H1 (cell line): ENCODE measurements around the gene MICALL2. TPM values are rescaled to one million over a fixed set of nuclear protein-coding genes. Genes with fewer than 3 reads are reported as not detected.

Experiments used
- CHD1 ChIP-seq: IDR thresholded peaks from 2 replicates; pipeline ENCODE4 v1.6.1; 2012; ENCODE audit warnings: low read depth, low read length, improper control_type of control experiment
- EP300 ChIP-seq, 2 experiments: IDR thresholded peaks; 1 replicate in 1 of 2; 2 replicates in 1 of 2; pipeline ENCODE4 v1.6.1; 2011 to 2012; ENCODE audit warnings: low read depth in 2 of 2, low read length in 2 of 2, mild to moderate bottlenecking in 2 of 2, borderline replicate concordance in 1 of 2, inconsistent platforms in 1 of 2, moderate library complexity in 1 of 2
- EZH2 ChIP-seq: fragments of 200-600 bp; sonication (generic); IDR thresholded peaks from 2 replicates; pipeline ENCODE4 v1.7.1; 2012; ENCODE audit warnings: low read depth, mild to moderate bottlenecking, moderate library complexity, low read length, inconsistent platforms; ENCODE audit not compliant: severe bottlenecking
- JUN ChIP-seq: IDR thresholded peaks from 2 replicates; pipeline ENCODE4 v1.6.1; 2011; ENCODE audit warnings: low read depth, mild to moderate bottlenecking, improper control_type of control experiment, low read length
- SAP30 ChIP-seq: fragments of 300-600 bp; sonication (generic); IDR thresholded peaks from 2 replicates; pipeline ENCODE4 v1.7.1; 2012; ENCODE audit warnings: low read length, moderate library complexity, mild to moderate bottlenecking, inconsistent platforms; ENCODE audit not compliant: insufficient read depth, insufficient replicate concordance
- polyA plus RNA-seq, 7 experiments: library from polyadenylated mRNA; depleted of rRNA in 3 of 7; stranded (reverse) in 5 of 7; unstranded in 2 of 7; fragments of >200 nt in 5 of 7; fragments of 200-250 nt in 2 of 7; gene quantifications; 1 replicate in 5 of 7; 2 replicates in 1 of 7; 4 replicates in 1 of 7; pipeline versions ENCODE4 v1.2.1 to v1.2.3, GENCODE V29; 2011 to 2013; ENCODE audit warnings: missing spikeins in 2 of 7, mixed read lengths in 2 of 7
- total RNA-seq: library from RNA; stranded (reverse); fragmentation: NEBNext Ultra II Directional; extraction: Animal tissue kit (Norgen Biotek cat#: 25700); gene quantifications from 2 replicates; pipeline ENCODE4 v1.2.1, GENCODE V29; 2021
- TF ChIP-seq, protein P1 (sequence below), 3 experiments: IDR thresholded peaks; 1 replicate in 2 of 3; 2 replicates in 1 of 3; pipeline versions ENCODE4 v1.5.1 to v1.6.1; 2011; ENCODE audit warnings: low read length in 3 of 3, mild to moderate bottlenecking in 3 of 3, inconsistent platforms in 2 of 3, low read depth in 1 of 3, moderate library complexity in 1 of 3; ENCODE audit not compliant: insufficient read depth in 1 of 3; ENCODE audit errors: control extremely low read depth in 1 of 3
- TF ChIP-seq, protein P2 (sequence below): IDR thresholded peaks from 2 replicates; pipeline ENCODE4 v1.6.1; 2012; ENCODE audit warnings: low read length, inconsistent platforms
- TF ChIP-seq, protein P3 (sequence below): IDR thresholded peaks from 2 replicates; pipeline ENCODE4 v1.6.1; 2011; ENCODE audit warnings: low read depth, mild to moderate bottlenecking, low read length; ENCODE audit not compliant: insufficient read depth

Gene MICALL2
- total and polyA plus RNA-seq, 2 of the 8 experiments (the other 6 are each of a cell fraction or from before 2014, with no cell fraction given), result 5.3 to 8.5 TPM

DNA sequence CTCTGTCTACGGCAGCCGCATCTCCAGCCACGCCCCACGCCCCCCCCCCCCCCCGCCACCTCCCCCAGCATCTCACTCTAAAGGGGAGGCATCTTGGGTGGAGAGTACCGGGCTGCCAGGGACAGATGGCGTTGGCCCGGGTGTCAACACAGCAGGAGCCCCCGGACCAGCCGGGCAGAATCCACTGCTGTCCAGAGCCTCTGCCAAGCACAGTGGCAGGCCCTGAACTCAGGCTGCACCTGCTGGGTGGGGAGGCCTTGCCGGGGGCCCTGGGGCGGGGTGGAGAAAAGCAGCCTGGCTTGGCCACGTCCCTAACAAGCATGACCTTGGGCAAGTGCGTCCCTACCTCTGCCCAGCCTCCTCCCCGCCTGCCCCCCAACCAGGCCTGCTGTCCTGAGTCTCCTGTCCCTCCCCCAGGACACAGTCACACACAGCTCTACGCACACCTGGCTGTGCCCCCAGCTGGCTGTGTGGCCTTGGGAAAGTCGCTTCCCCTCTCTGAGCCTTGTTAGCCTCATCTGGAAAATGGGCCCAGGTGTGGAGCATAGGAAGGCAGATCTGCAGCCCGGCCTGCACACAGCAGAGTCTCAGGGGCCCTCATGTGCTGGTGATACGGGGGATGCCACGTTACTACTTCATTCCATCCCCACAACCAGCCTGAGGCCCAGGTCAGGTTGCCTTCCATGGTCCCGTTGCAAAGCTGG is 45.2 kb downstream of the MICALL2 start (continued):
- TF ChIP-seq, protein P1, sequence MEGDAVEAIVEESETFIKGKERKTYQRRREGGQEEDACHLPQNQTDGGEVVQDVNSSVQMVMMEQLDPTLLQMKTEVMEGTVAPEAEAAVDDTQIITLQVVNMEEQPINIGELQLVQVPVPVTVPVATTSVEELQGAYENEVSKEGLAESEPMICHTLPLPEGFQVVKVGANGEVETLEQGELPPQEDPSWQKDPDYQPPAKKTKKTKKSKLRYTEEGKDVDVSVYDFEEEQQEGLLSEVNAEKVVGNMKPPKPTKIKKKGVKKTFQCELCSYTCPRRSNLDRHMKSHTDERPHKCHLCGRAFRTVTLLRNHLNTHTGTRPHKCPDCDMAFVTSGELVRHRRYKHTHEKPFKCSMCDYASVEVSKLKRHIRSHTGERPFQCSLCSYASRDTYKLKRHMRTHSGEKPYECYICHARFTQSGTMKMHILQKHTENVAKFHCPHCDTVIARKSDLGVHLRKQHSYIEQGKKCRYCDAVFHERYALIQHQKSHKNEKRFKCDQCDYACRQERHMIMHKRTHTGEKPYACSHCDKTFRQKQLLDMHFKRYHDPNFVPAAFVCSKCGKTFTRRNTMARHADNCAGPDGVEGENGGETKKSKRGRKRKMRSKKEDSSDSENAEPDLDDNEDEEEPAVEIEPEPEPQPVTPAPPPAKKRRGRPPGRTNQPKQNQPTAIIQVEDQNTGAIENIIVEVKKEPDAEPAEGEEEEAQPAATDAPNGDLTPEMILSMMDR (IDR thresholded peaks at IDR 0.05; ENCODE audit: control extremely low read depth in 1 of 3, insufficient read depth in 1 of 3, low read depth in 1 of 3, low read length in 3 of 3), result no peak
- TF ChIP-seq EP300 (IDR thresholded peaks at IDR 0.05; ENCODE audit: borderline replicate concordance in 1 of 2, low read depth in 2 of 2, low read length in 2 of 2), result no peak
- TF ChIP-seq EZH2, result no peak
- TF ChIP-seq, protein P2, sequence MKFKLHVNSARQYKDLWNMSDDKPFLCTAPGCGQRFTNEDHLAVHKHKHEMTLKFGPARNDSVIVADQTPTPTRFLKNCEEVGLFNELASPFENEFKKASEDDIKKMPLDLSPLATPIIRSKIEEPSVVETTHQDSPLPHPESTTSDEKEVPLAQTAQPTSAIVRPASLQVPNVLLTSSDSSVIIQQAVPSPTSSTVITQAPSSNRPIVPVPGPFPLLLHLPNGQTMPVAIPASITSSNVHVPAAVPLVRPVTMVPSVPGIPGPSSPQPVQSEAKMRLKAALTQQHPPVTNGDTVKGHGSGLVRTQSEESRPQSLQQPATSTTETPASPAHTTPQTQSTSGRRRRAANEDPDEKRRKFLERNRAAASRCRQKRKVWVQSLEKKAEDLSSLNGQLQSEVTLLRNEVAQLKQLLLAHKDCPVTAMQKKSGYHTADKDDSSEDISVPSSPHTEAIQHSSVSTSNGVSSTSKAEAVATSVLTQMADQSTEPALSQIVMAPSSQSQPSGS, result no peak
- no peak for TF ChIP-seq CHD1
- TF ChIP-seq SAP30, result no peak
- TF ChIP-seq JUN, result no peak
- TF ChIP-seq, protein P3, sequence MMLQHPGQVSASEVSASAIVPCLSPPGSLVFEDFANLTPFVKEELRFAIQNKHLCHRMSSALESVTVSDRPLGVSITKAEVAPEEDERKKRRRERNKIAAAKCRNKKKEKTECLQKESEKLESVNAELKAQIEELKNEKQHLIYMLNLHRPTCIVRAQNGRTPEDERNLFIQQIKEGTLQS, result no peak
